ENCODE measurements around the gene TXNDC5. TPM values are rescaled to one million over a fixed set of nuclear protein-coding genes. Genes with fewer than 3 reads are reported as not detected.

TXNDC5 gene
- total and polyA plus RNA-seq, 2 experiments from 2014 or later, result 237 to 498 TPM

GRCh38 chr6:7911345-7911725, 747 bp upstream of the TXNDC5 start:
- peak overlapping the region; percentile 72 for H3K4me3 ChIP-seq
- no peak for TF ChIP-seq EZH2 (IDR thresholded peaks at IDR 0.05; ENCODE audit: insufficient read depth, poor library complexity, severe bottlenecking)
- TF ChIP-seq EZH2phosphoT487 (IDR thresholded peaks at IDR 0.05; ENCODE audit: insufficient read depth, low read depth), result no peak
- in situ Hi-C loops (cut with MboI), result no loop called here
- H3K4me2 ChIP-seq (ENCODE audit: unreplicated experiment), result peak overlapping the region; percentile 81
- peaks cover 17% of the 10 kb centered on the region for H3K4me1 ChIP-seq (ENCODE audit: insufficient read depth)
- DNase-seq, result no peak
- peak overlapping the region; percentile 89 for H2AFZ ChIP-seq
- peaks cover 35% of the 10 kb centered on the region for H3K79me2 ChIP-seq (ENCODE audit: insufficient read depth)
- no peaks in the 10 kb centered on the region for H3K27me3 ChIP-seq (replicated peaks; ENCODE audit: insufficient read depth)
- 89 to 90% methylated on average over 11 of the region's 11 CpGs for WGBS, 2 experiments (ENCODE audit: low coverage in 1 of 2, low lambda C conversion rate in 2 of 2, missing lambda C conversion rate in 2 of 2)
- no peaks in the 10 kb centered on the region for H3K9me3 ChIP-seq (ENCODE audit: low read depth)
- no peaks in the 10 kb centered on the region for H4K20me1 ChIP-seq (ENCODE audit: insufficient read depth)
- peak overlapping the region; percentile 80 for H3K9ac ChIP-seq
- H3F3A ChIP-seq (ENCODE audit: insufficient read depth), result peaks cover 22% of the 10 kb centered on the region
- H3K9me2 ChIP-seq (ENCODE audit: insufficient read depth), result no peaks in the 10 kb centered on the region
- H3K36me3 ChIP-seq (ENCODE audit: low read depth), result no peaks in the 10 kb centered on the region
- no peak overlapping the region for H3K27ac ChIP-seq

DNA sequence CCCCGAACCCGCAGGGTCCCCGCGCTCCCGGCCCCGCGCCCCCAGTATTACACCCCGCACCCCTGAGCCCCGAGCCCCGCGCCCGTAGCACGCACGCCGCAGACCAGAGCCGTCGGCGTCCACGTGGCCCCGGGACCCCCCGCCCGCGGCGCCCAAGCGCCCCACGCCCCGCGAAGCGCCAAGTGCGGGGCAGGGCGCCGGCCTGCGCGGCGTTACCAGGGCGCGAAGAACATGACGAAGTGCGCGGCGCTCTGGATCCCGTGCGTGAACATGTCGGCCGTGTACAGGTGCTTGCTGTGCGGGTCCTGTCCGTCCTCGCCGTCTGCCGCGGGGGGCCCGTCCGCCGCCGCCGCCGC, 312 bp downstream of the TXNDC5 start:
- no peak overlapping the region for H3K4me2 ChIP-seq (ENCODE audit: unreplicated experiment)
- peak overlapping the region; percentile 73 for H3K27ac ChIP-seq
- TF ChIP-seq EZH2 (IDR thresholded peaks at IDR 0.05; ENCODE audit: insufficient read depth, poor library complexity, severe bottlenecking) (no peak), EZH2phosphoT487 (IDR thresholded peaks at IDR 0.05; ENCODE audit: insufficient read depth, low read depth) (no peak)
- peak overlapping the region; percentile 94 for H3K9ac ChIP-seq
- no peaks in the 10 kb centered on the region for H3K36me3 ChIP-seq (ENCODE audit: low read depth)
- peaks cover 46% of the 10 kb centered on the region for H3K79me2 ChIP-seq (ENCODE audit: insufficient read depth)
- H4K20me1 ChIP-seq (ENCODE audit: insufficient read depth), result peaks cover 2% of the 10 kb centered on the region; the same call in 1 of the 2 replicates
- H3K4me3 ChIP-seq, result peak overlapping the region; percentile 81
- H3F3A ChIP-seq (ENCODE audit: insufficient read depth), result peaks cover 16% of the 10 kb centered on the region
- H3K9me3 ChIP-seq (ENCODE audit: low read depth), result no peaks in the 10 kb centered on the region
- 0 to 2% methylated on average over 5 to 34 of the region's 57 CpGs for WGBS, 2 experiments (ENCODE audit: low coverage in 1 of 2, low lambda C conversion rate in 2 of 2, missing lambda C conversion rate in 2 of 2)
- no peaks in the 10 kb centered on the region for H3K27me3 ChIP-seq (replicated peaks; ENCODE audit: insufficient read depth)
- H3K9me2 ChIP-seq (ENCODE audit: insufficient read depth), result no peaks in the 10 kb centered on the region
- no peak for DNase-seq
- H2AFZ ChIP-seq, result peak overlapping the region; percentile 70; the same call in 1 of the 2 replicates
- in situ Hi-C loops (cut with MboI), result no loop called here
- peaks cover 11% of the 10 kb centered on the region for H3K4me1 ChIP-seq (ENCODE audit: insufficient read depth)

DNA sequence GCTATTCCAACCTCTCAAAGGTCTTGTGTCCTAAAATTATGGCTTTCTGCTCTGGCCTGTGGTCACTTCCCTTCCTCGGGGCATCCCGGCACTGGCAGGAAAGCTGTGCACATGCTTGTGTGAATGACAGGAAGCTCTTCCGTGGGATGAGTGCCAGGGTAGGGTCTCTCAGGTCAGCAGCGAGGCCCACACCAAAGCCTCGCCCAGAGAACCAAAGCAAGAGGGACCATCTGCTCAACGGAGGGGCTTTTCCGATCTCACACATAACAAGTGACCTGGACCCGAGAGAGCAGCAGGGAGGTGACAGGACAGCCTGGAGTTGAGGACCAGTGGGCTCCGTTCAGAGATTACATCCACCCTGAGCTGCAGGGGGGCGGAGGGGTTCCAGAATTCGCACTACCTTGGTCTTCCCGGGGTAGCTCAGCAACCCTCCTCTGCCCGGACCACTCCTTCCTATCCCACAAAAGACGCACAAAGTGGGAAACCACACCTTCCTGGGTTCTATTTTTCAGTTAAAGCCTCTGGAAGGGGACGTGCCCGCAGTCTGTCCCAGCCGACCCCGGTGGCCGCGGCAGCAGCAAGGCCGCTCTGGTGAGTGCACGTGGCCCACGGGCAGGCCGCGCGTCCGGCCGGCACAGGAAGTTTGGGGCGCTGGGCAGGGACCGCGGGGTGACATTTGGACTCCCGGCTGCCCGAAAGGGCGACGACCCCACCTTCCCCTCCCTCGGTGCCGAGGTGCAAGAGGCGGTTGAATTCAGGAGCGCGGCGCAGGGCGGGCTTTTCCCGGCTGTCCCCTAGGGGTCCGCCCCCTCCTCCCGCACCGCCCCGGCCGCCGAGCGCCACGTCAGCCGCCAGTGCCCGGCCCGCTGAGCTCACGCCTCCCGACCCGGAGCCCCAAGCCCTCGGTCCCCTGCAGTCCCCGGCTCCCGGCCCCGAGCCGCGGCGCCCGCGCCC, 988 bp downstream of the TXNDC5 start:
- 4 to 7% methylated on average over 40 to 59 of the region's 66 CpGs for WGBS, 2 experiments (ENCODE audit: low coverage in 1 of 2, low lambda C conversion rate in 2 of 2, missing lambda C conversion rate in 2 of 2)

GRCh38 chr6:7907159-7907558, 3.4 kb downstream of the TXNDC5 start:
- in situ Hi-C loops (cut with MboI), result no loop called here
- H2AFZ ChIP-seq, result no peak overlapping the region
- H3K36me3 ChIP-seq (ENCODE audit: low read depth), result peaks cover 22% of the 10 kb centered on the region
- peaks cover 12% of the 10 kb centered on the region for H3F3A ChIP-seq (ENCODE audit: insufficient read depth)
- no peaks in the 10 kb centered on the region for H3K27me3 ChIP-seq (replicated peaks; ENCODE audit: insufficient read depth)
- WGBS, 2 experiments (ENCODE audit: low coverage in 1 of 2, low lambda C conversion rate in 2 of 2, missing lambda C conversion rate in 2 of 2), result 97 to 99% methylated on average over 4 of the region's 4 CpGs
- H3K9ac ChIP-seq, result no peak overlapping the region
- peaks cover 77% of the 10 kb centered on the region for H3K79me2 ChIP-seq (ENCODE audit: insufficient read depth)
- DNase-seq, result no peak
- no peak overlapping the region for H3K4me2 ChIP-seq (ENCODE audit: unreplicated experiment)
- no peaks in the 10 kb centered on the region for H3K9me3 ChIP-seq (ENCODE audit: low read depth)
- H3K27ac ChIP-seq, result no peak overlapping the region
- H3K4me1 ChIP-seq (ENCODE audit: insufficient read depth), result peaks cover 11% of the 10 kb centered on the region
- H3K9me2 ChIP-seq (ENCODE audit: insufficient read depth), result no peaks in the 10 kb centered on the region
- TF ChIP-seq EZH2phosphoT487 (IDR thresholded peaks at IDR 0.05; ENCODE audit: insufficient read depth, low read depth) (no peak), EZH2 (IDR thresholded peaks at IDR 0.05; ENCODE audit: insufficient read depth, poor library complexity, severe bottlenecking) (no peak)
- H4K20me1 ChIP-seq (ENCODE audit: insufficient read depth), result peaks cover 7% of the 10 kb centered on the region; the same call in 1 of the 2 replicates
- H3K4me3 ChIP-seq, result no peak overlapping the region

More for the DNA sequence above, 988 bp downstream of the TXNDC5 start:
- Histone ChIP-seq H3K9ac (peak overlapping the region; percentile 94), H3K4me2 (ENCODE audit: unreplicated experiment) (peak overlapping the region; percentile 87), H3K27me3 (replicated peaks; ENCODE audit: insufficient read depth) (no peaks in the 10 kb centered on the region), H3K9me2 (ENCODE audit: insufficient read depth) (no peaks in the 10 kb centered on the region), H2AFZ (peak overlapping the region; percentile 70), H3K4me1 (ENCODE audit: insufficient read depth) (peaks cover 11% of the 10 kb centered on the region), H3F3A (ENCODE audit: insufficient read depth) (peaks cover 12% of the 10 kb centered on the region), H4K20me1 (ENCODE audit: insufficient read depth) (peaks cover 7% of the 10 kb centered on the region; the same call in 1 of the 2 replicates), H3K4me3 (peak overlapping the region; percentile 81), H3K36me3 (ENCODE audit: low read depth) (no peaks in the 10 kb centered on the region), H3K9me3 (ENCODE audit: low read depth) (no peaks in the 10 kb centered on the region), H3K27ac (peak overlapping the region; percentile 73), H3K79me2 (ENCODE audit: insufficient read depth) (peaks cover 53% of the 10 kb centered on the region)
- peak; percentile 85 for DNase-seq
- in situ Hi-C loops (cut with MboI), result no loop called here
- no peak for TF ChIP-seq EZH2phosphoT487 (IDR thresholded peaks at IDR 0.05; ENCODE audit: insufficient read depth, low read depth)
- TF ChIP-seq EZH2 (IDR thresholded peaks at IDR 0.05; ENCODE audit: insufficient read depth, poor library complexity, severe bottlenecking), result no peak

All from GM23248 (cell line).